Measurements from ENCODE around the gene TCP11L2. TPM values are rescaled to one million over a fixed set of nuclear protein-coding genes. Genes with fewer than 3 reads are reported as not detected.

TCP11L2 gene
- total RNA-seq, 1 experiment from 2014 or later: 12.1 TPM

- intact Hi-C loops (cut with micrococcal nuclease): no loop called here
- Histone ChIP-seq H3K9me2 (replicated peaks; ENCODE audit: low read length) (no peaks in the 10 kb centered on the region), H2AFZ (ENCODE audit: low read length) (no peak overlapping the region), H3K27me3 (ENCODE audit: low read length) (no peaks in the 10 kb centered on the region), H3K4me1 (ENCODE audit: insufficient read depth, low read length) (no peaks in the 10 kb centered on the region), H3K4me3 (ENCODE audit: low read length) (no peak overlapping the region), H3K9ac (ENCODE audit: low read length) (no peak overlapping the region), H3K9me3 (ENCODE audit: low read length) (no peaks in the 10 kb centered on the region), H3F3A (ENCODE audit: low read length, unreplicated experiment) (no peaks in the 10 kb centered on the region), H3K4me2 (ENCODE audit: low read length) (no peak overlapping the region), H3K36me3 (ENCODE audit: low read depth, low read length) (peaks cover 55% of the 10 kb centered on the region), H3K27ac (ENCODE audit: low read length) (no peak overlapping the region), H3K79me2 (ENCODE audit: low read length) (no peaks in the 10 kb centered on the region), H4K20me1 (ENCODE audit: low read length) (no peaks in the 10 kb centered on the region)
- CTCF ChIA-PET: no interaction called here
- TF ChIP-seq EZH2 (IDR thresholded peaks at IDR 0.05; ENCODE audit: low read length, unreplicated experiment): no peak
- no peak for TF ChIP-seq EZH2phosphoT487 (IDR thresholded peaks at IDR 0.05; ENCODE audit: borderline replicate concordance, low read length)
- TF ChIP-seq CTCF (conservative IDR thresholded peaks at IDR 0.05; ENCODE audit: low read depth, low read length): no peak
- POLR2A ChIA-PET (ENCODE audit: unreplicated experiment): no interaction called here
- BruUV-seq (replicated peaks): no TSS peak
- ATAC-seq: no peak
- DNase-seq: no peak
These were observed 90.2 kb downstream of the TCP11L2 start for GRCh38 chr12:106392759-106393158.

Other genes with a start within 250 kb of the TCP11L2 start
- gene NUAK1, start 163.8 kb upstream of the TCP11L2 start, total RNA-seq (2014; rRNA removed): 9.8 and 11.0 TPM in 2 replicates
- gene CKAP4, start 54.7 kb upstream of the TCP11L2 start, total RNA-seq (2014; rRNA removed): 76.3 and 99.1 TPM in 2 replicates
- 23.4 and 24.3 TPM in 2 replicates for gene POLR3B, start 55.0 kb downstream of the TCP11L2 start, total RNA-seq (2014; rRNA removed)

Measured in PC-3 (cell line).